NOMO-1 treated with DMSO at 0.1 percent for 48 hours (cell line): ENCODE data around the gene GFOD2.

Experiments used
- DNase-seq: peaks from one replicate; lab custom pipeline; 2025; ENCODE audit not compliant: unreplicated experiment; lab: John Stamatoyannopoulos, UW

GFOD2 gene

GRCh38 chr16:67660564-67661028 is 58.5 kb downstream of the GFOD2 start, which contains the start of gene PARD6A:
Gene PARD6A, plus strand, starts transcription at chr16:67660960. Its CDS starts 79 bp downstream, at chr16:67661039.
- DNase-seq, result peak; percentile 94

GRCh38 chr16:67659675-67660563 is 59.2 kb downstream of the GFOD2 start, which contains the start of gene ACD:
Gene ACD, minus strand, starts transcription at chr16:67660260. Its CDS starts 40 bp downstream, at chr16:67660220.
- peak; percentile 83 for DNase-seq

DNA sequence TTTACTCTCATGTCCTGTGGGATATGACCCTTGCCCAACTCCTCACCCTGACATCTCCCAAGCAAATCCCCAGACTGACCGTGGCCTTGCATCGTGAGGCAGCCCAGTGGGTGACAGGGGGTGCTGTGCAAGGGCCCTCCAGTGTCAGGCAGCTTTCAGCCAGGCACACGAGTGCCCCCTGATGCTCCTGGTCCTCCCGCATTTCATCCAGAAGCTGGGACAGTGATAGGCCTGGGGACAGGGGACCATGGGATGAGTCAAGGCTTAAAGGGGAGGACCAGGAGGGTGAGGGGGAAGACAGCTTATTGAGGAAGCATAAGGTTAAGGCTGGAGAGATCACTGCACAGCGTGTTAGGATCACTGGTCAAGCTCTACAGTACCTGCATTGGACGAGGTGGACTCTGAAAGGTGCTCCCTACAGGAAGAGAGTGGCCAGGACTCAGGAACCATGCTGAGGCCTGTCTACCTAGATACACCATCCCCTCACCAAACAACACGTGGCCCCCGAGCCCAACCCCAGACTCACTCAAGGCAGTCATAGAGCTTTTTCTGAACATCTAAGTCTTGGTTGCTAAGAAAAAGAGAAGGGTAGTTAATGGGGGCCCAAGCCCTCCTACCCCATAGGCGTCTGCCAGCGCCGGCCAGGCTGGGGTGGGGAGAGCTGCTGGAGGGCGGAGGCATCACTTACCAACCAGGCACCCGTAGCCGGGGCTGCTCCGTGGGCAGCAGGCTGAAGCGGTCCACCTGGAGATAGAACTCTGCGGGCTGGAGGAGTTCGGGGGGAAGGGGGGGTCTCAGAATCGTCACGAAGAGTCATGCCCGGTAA is 60.1 kb downstream of the GFOD2 start:
- no peak for DNase-seq

GRCh38 chr16:67657751-67658518 is 61.2 kb downstream of the GFOD2 start:
- no peak for DNase-seq

DNA sequence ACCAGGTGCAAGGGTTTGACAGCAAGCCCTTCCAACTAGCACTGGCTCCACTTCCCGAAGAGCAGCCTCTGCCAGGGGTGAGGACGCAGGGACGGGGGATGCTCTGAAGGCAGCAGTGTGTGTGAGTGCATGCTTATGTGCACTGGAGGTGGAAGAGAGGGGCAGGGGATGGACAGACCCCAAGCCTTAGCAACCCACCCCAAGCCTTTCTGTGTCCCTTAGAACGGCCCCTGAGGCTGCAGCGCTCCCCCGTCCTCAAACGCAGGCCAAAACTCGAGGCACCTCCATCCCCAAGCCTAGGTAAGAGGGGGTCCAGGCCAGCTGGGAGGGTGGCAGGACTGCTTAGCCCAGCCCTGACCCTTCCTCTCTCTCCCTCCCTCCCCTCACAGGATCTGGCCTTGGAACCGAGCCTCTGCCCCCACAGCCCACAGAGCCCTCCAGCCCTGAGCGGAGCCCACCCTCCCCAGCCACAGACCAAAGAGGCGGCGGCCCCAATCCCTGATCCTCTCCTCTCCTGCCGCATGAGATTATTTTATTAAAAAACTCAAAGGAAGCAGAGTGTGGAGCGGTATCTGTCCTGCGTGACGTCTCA is 62.0 kb downstream of the GFOD2 start:
- DNase-seq, result no peak

GRCh38 chr16:67656344-67657016 is 62.6 kb downstream of the GFOD2 start:
- no peak for DNase-seq

DNA sequence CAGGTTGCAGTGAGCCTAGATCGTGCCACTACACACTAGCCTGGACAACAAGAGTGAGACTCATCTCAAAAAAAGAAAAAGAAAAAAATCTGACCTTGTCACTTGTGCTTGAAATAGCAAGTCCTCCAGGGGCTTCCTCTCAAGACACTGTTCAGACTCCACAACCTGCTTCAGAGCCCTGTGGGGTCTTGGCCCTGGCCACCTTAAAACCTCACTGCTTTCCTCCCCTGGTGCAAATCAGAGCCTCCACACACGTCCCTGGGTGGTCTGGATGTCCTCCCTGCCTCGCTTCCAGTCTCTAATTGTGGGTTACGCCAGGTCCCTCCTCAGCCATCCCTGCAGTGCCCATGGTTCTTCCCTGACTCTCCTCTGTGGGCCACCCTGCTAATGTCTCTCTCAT is 63.8 kb downstream of the GFOD2 start:
- no peak for DNase-seq

DNA sequence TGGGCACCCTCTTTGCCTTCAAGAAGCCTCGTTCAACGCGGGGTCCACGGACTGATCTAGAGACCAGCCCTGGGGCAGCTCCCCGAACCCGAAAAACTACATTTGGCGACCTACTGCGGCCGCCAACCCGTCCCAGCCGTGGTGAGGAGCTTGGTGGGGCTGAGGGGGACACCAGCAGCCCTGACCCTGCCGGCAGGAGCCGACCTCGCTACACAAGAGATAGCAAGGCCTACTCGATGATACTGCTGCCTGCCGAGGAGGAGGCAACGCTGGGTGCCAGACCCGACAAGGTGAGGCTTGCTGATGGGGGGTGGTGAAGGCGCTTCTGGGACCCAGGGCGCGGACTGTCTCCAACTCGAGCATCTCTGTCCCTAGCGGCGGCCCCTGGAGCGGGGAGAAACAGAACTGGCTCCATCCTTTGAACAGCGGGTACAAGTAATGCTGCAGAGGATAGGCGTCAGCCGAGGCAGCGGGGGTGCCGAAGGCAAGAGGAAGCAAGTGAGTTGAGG is 64.7 kb downstream of the GFOD2 start:
- no peak for DNase-seq

DNA sequence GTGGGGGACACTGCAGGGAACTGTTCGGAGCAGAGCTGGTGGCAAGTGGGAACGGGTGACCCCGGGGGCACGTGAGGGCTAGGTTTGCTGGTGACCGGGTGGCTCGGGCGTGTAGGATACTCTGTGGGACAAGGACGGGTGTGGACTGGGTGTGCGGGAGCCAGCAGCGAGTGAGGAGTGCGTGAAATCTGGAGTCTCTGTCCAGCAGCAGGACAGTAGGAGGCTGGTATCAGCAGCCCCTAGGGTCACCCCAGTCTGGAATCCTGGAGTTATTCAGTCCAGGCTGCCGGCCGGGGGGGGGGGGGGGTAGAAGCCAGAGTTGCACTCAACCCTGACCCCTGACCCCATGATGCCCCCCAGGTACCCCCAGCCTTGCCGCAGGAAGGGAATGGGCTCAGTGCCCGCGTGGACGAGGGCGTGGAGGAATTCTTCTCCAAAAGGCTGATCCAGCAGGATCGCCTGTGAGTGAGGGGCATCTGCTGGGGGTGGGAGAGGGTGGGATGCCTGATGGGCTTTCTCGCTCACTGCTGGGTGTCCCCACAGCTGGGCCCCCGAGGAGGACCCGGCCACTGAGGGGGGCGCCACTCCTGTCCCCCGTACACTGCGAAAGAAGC is 65.2 kb downstream of the GFOD2 start:
- no peak for DNase-seq

DNA sequence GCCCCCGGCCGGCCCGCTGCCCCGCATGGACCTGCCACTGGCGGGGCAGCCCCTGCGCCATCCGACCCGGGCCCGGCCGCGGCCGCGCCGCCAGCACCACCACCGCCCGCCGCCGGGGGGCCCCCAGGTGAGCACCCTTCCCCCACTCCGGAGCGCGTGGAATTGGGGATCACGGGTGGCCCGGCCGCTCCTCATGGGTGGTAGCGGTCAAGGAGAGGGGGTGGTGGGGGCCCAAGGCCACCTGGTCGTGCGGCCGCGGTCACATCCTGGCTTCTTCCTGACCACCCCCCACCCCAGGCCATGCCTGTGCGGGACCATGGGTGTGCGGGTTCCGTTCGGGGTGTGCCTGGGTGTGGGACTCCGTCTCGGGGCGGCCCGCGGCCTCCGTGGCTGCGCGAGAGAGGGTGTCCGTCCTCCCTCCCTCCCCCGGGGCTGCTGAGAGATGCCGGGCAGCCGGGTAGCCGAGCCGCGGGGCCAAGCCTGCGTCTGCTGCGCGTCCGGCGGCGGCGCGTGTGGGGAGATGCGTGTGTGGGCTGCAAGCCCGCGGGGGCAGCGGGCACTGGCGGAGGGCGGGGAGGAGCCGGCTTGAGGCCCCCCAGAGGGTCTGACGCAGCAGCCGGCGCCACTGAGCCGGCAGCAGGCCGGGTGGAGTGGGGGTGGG is 65.9 kb downstream of the GFOD2 start:
- no peak for DNase-seq

- DNase-seq, result no peak
Measured at GRCh38 chr16:67652578-67653127, 66.5 kb downstream of the GFOD2 start.

- DNase-seq, result no peak
Measured at GRCh38 chr16:67651847-67652246, 67.3 kb downstream of the GFOD2 start.

DNA sequence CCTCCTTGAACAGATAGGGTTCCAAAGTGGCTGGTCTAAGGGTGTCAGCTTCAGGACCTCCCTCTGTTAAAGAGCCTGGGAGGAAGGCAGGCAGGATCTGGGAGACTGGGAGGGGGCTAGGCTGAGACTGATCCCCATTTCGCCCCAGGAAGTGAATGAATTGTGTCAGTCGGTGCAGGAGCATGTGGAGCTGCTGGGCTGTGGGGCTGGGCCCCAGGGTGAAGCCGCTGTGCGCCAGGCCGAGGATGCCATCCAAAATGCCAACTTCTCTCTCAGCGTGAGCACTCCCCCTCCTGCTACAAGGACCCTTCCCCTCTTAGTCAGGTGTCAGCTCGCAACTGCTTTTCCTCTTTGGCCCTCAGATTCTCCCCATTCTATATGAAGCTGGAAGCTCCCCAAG is 68.1 kb downstream of the GFOD2 start:
- DNase-seq, result no peak

DNA sequence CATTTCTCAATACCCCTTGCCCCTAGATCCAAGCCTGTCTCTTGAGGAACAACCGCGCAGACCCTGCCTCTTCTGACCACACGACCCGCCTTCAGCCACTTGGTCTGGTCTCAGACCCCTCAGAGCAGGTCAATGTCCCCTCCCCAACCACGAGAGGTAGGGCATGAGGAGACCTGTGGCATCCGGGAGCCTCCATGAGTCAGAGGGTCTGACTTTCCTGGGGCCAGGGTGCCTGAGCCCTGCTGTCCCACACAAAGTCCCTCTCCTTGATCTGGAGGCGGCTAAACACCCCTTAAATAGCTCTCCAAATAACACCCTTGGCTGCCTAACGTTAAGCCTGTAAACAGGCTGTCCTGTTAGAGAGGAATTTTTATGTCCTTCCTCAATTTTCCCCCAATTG is 69.1 kb downstream of the GFOD2 start:
- no peak for DNase-seq

GRCh38 chr16:67649494-67649931 is 69.6 kb downstream of the GFOD2 start:
- DNase-seq, result no peak

DNA sequence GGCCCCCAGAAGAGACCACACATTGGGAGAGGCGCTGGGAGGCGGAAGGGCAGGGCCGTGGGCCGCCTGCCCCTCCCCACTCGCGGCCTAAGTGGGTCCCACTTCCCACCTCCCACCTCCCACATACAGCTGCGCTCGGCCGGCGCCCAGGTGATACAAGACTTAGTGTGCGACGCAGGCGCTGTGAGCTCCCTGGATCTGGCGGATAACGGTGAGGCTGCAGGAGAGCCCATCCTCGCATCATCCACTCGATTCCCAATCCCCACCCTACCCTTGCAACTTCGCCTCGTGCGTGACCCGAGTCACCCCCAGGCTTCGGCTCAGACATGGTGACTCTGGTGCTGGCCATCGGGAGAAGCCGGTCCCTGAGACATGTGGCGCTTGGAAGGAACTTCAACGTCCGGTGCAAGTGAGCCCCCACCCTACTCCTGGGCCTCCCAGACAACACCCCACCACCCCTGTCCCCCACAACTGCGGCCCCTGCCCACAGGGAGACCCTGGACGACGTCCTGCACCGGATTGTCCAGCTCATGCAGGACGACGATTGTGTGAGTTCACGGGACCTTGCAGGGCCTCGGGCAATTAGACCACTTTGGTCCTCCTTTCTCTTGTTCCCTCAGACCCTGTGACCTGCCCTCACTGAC is 70.2 kb downstream of the GFOD2 start:
- no peak for DNase-seq

GRCh38 chr16:67648088-67648763 is 70.9 kb downstream of the GFOD2 start:
- no peak for DNase-seq
